Measurements from ENCODE around the gene ZNF469.

GRCh38 chr16:88346680-88347505 lies 35.9 kb upstream of the ZNF469 start:
- no peak for TF ChIP-seq EZH2phosphoT487 (IDR thresholded peaks at IDR 0.05; ENCODE audit: low read depth)
- TF ChIP-seq, protein P1, sequence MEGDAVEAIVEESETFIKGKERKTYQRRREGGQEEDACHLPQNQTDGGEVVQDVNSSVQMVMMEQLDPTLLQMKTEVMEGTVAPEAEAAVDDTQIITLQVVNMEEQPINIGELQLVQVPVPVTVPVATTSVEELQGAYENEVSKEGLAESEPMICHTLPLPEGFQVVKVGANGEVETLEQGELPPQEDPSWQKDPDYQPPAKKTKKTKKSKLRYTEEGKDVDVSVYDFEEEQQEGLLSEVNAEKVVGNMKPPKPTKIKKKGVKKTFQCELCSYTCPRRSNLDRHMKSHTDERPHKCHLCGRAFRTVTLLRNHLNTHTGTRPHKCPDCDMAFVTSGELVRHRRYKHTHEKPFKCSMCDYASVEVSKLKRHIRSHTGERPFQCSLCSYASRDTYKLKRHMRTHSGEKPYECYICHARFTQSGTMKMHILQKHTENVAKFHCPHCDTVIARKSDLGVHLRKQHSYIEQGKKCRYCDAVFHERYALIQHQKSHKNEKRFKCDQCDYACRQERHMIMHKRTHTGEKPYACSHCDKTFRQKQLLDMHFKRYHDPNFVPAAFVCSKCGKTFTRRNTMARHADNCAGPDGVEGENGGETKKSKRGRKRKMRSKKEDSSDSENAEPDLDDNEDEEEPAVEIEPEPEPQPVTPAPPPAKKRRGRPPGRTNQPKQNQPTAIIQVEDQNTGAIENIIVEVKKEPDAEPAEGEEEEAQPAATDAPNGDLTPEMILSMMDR (IDR thresholded peaks at IDR 0.05; ENCODE audit: low read depth, low read length): no peak
